WERI-Rb-1 (cell line): ENCODE data around the gene LAMP5.

Experiments
- DNase-seq: peaks from one replicate; pipeline ENCODE4 v3.0.0-alpha.2; 2020
- H3K27ac ChIP-seq: fragments of 250-450 bp; sonication (Bioruptor Pico); 2 replicates; pipeline ENCODE4 v1.5.1; 2020; ENCODE audit warnings: mild to moderate bottlenecking, moderate library complexity
- H3K27me3 ChIP-seq: fragments of 250-450 bp; sonication (Bioruptor Pico); 2 replicates; pipeline ENCODE4 v1.5.1; 2021; ENCODE audit warnings: mild to moderate bottlenecking, low read depth, moderate library complexity; ENCODE audit not compliant: insufficient read depth, severe bottlenecking
- H3K36me3 ChIP-seq: fragments of 250-450 bp; sonication (Bioruptor Pico); 2 replicates; pipeline ENCODE4 v1.5.1; 2020; ENCODE audit warnings: mild to moderate bottlenecking, moderate library complexity
- H3K4me3 ChIP-seq: 2 replicates; pipeline ENCODE4 v1.5.1; 2011; ENCODE audit warnings: low read depth, mild to moderate bottlenecking, control low read depth, low read length
- H3K9me3 ChIP-seq: fragments of 250-450 bp; sonication (Bioruptor Pico); 2 replicates; pipeline ENCODE4 v1.5.1; 2021; ENCODE audit warnings: mild to moderate bottlenecking, moderate library complexity; ENCODE audit not compliant: severe bottlenecking
- TF ChIP-seq, protein P1 (sequence below): IDR thresholded peaks from 2 replicates; pipeline ENCODE4 v1.5.1; 2011; ENCODE audit warnings: low read depth, mild to moderate bottlenecking, control low read depth, inconsistent platforms, low read length

Gene LAMP5

DNA sequence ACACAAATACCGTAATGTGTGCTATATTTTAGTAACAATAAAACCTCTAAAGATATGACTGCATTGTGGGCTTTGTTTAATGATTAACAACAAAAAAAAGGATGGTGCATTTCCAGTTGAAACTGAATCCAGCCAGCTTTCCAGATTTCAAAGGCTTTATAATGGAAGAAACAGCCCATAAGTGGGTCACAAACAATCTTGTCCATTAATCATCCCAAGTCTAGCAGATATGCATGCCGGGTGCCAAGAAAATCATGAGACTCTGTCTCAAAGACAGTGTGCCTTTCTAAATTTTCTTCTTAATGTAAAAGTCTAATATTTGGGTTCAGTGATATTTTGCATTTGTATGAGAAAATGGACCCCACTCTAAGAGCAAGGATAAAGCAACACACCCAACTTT lies 20.6 kb upstream of the LAMP5 start:
- H3K36me3 ChIP-seq: no peaks in the 10 kb centered on the region
- H3K27me3 ChIP-seq: no peaks in the 10 kb centered on the region
- DNase-seq: no peak
- TF ChIP-seq, protein P1, sequence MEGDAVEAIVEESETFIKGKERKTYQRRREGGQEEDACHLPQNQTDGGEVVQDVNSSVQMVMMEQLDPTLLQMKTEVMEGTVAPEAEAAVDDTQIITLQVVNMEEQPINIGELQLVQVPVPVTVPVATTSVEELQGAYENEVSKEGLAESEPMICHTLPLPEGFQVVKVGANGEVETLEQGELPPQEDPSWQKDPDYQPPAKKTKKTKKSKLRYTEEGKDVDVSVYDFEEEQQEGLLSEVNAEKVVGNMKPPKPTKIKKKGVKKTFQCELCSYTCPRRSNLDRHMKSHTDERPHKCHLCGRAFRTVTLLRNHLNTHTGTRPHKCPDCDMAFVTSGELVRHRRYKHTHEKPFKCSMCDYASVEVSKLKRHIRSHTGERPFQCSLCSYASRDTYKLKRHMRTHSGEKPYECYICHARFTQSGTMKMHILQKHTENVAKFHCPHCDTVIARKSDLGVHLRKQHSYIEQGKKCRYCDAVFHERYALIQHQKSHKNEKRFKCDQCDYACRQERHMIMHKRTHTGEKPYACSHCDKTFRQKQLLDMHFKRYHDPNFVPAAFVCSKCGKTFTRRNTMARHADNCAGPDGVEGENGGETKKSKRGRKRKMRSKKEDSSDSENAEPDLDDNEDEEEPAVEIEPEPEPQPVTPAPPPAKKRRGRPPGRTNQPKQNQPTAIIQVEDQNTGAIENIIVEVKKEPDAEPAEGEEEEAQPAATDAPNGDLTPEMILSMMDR: no peak
- H3K4me3 ChIP-seq: no peak overlapping the region
- no peak overlapping the region for H3K27ac ChIP-seq
- no peaks in the 10 kb centered on the region for H3K9me3 ChIP-seq

DNA sequence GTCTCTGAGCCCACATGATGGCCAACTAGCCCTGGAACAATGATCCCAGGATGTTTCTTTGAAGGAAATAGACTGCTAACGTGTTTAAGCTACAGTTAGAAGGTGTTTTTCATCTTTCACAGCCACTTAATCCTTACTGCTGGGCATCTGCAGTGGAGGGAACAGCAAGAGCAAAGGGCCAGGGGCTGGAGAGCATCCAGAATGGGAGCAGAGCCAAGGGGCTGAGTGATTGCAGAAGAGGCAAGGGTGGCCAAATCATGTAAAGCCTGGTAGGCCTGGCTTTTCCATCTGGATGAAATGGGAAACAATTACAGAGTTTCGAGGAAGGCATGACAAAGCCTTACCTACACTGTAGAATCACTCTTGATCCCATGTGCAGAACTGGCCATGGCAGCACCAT lies 18.7 kb upstream of the LAMP5 start:
- no peak overlapping the region for H3K4me3 ChIP-seq
- no peaks in the 10 kb centered on the region for H3K36me3 ChIP-seq
- no peaks in the 10 kb centered on the region for H3K27me3 ChIP-seq
- H3K9me3 ChIP-seq: no peaks in the 10 kb centered on the region
- no peak overlapping the region for H3K27ac ChIP-seq
- TF ChIP-seq, protein P1: no peak
- no peak for DNase-seq

DNA sequence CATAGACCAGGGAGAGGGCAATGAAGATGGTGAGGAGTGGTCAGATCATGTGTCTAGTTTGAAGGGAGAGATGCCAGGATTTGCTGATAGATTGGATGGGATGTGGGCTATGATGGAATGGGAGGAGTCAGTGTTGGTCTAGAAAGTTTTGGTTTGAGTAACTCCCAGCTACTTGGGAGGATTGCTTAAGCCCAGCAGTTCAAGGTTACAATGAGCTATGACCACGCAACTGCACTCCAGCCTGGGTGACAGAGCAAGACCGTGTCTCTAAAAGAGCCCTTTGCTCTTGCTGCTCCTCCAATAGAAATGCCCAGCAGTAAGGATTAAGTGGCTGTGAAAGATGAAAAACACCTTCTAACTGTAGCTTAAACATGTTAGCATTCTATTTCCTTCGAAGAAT lies 18.2 kb upstream of the LAMP5 start:
- Histone ChIP-seq H3K9me3 (no peaks in the 10 kb centered on the region), H3K36me3 (no peaks in the 10 kb centered on the region), H3K27me3 (no peaks in the 10 kb centered on the region), H3K4me3 (no peak overlapping the region), H3K27ac (no peak overlapping the region)
- TF ChIP-seq, protein P1: no peak
- DNase-seq: no peak

DNA sequence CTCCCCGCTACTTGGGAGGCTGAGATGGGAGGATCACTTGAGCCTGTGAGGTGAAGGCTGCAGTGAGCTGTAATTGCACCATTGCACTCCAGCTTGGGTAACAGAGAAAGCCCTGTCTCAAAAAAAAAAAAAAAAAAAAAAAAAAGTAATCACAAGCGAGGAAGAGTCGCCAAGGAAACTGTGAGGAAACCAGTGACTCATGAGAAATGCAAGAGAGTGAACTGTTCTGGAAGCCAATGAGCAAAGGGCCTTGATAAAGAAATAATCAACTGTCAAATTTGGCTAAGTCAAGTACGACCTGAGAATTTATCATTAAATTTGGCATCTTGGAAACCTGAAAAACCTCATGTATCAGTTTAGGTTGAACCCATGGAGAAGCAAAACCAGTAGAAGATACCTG lies 16.1 kb upstream of the LAMP5 start:
- no peak for DNase-seq
- Histone ChIP-seq H3K36me3 (no peaks in the 10 kb centered on the region), H3K27me3 (no peaks in the 10 kb centered on the region), H3K9me3 (no peaks in the 10 kb centered on the region), H3K4me3 (no peak overlapping the region), H3K27ac (no peak overlapping the region)
- TF ChIP-seq, protein P1: no peak

DNA sequence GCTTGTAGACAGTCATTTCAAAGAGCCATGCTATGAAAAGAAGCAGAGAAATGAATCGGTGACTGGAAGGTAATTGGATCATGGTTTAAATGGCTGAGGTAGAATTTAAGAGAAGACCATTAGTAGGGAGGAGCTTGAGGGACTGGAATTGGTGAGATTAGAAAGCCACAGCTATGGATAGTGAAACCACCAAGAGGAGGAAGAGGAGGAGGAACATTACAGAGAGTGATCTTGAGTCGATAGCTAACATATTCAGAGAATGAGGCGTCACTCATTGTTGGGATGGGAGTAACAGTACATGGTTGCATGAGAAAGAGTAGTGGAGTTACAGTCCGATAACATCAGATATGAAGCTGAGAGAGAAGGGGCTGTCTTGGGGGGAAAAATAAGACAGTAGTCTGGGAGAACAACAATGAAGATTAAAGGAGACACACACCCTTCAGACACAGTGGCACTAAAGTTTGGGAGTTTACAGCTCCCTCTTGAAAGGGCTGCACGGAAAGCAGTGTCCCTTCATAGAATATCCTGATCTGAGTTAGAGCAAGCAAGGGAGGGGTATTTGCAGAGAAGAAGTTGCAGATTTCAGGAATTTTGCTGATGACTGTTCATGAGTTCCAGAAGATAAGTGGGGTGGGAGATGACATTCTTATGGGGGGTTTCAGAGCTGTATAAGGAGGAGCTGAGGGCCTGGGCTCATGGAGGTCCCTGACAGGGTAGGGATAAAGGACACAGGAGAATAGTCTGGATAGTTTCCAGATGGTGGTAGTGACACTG lies 15.1 kb upstream of the LAMP5 start:
- Histone ChIP-seq H3K27ac (no peak overlapping the region), H3K36me3 (no peaks in the 10 kb centered on the region), H3K4me3 (no peak overlapping the region), H3K27me3 (no peaks in the 10 kb centered on the region), H3K9me3 (no peaks in the 10 kb centered on the region)
- TF ChIP-seq, protein P1: no peak
- no peak for DNase-seq

DNA sequence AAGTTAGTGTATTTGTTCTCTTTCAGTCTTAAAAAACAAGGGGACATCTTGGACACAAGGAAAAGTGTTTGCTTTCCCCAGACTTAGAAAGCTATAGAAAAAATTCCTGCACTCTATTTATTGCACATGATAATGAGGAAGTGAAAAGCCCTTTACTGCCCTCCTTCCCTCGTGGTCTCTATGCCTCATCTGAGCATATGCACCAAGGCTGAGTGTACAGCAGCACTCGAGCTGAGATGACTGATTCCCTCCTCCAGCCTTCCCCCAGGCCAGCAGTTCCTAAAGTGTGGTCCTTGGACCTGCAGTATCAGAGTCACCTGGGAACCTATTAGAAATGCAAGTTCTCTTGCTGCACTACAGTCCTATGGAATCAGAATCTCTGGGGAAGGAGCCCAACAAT lies 14.3 kb upstream of the LAMP5 start:
- TF ChIP-seq, protein P1: no peak
- no peaks in the 10 kb centered on the region for H3K9me3 ChIP-seq
- no peaks in the 10 kb centered on the region for H3K27me3 ChIP-seq
- no peak for DNase-seq
- no peak overlapping the region for H3K27ac ChIP-seq
- H3K36me3 ChIP-seq: no peaks in the 10 kb centered on the region
- no peak overlapping the region for H3K4me3 ChIP-seq
